Activated T-helper 1 cell treated with anti-CD3 and anti-CD28 coated beads, Interleukin-12 subunit alpha, Interleukin-12 subunit beta, Interleukin-2, Interleukin-4 antibody, amounts not matched to agents 30 ng/mL and 10 ng/mL and 1 ng/mL, durations not matched to agents 14 hours and 24 hours and 36 hours (primary cell): ENCODE results near the gene CSRNP3. TPM values are rescaled to one million over a fixed set of nuclear protein-coding genes. Genes with fewer than 3 reads are reported as not detected.
"Not testable (repeated sequence)": the region's sequence is repeated elsewhere in the genome, so short reads cannot be mapped to it uniquely, and the experiment has no call there.

Experiments
- DNase-seq: peaks from one replicate; pipeline ENCODE4 v3.0.0; 2021; ENCODE audit warnings: low spot score
- H3K27ac Mint-ChIP-seq: one replicate; pipeline ENCODE4 v1.8.0; 2021; ENCODE audit warnings: mild to moderate bottlenecking, mixed read lengths
- H3K27me3 Mint-ChIP-seq: one replicate; pipeline ENCODE4 v1.8.0; 2022; ENCODE audit warnings: mild to moderate bottlenecking, moderate library complexity, mixed read lengths; ENCODE audit not compliant: insufficient read depth
- H3K36me3 Mint-ChIP-seq: one replicate; pipeline ENCODE4 v1.8.0; 2021; ENCODE audit warnings: low read depth, mixed read lengths
- H3K4me1 Mint-ChIP-seq: one replicate; pipeline ENCODE4 v1.8.0; 2021; ENCODE audit warnings: low read depth, mixed read lengths
- H3K4me3 Mint-ChIP-seq: one replicate; pipeline ENCODE4 v1.8.0; 2021; ENCODE audit warnings: mild to moderate bottlenecking, moderate library complexity, mixed read lengths
- H3K9me3 Mint-ChIP-seq: one replicate; pipeline ENCODE4 v1.8.0; 2021; ENCODE audit warnings: mixed read lengths
- intact Hi-C: fragments of 100-400 bp; cut with micrococcal nuclease; formaldehyde crosslinking; loops from one replicate; pipeline ENCODE4 v1.15.1; 2024
- total RNA-seq: library from RNA; stranded (reverse); gene quantifications from 2 replicates; pipeline ENCODE4 v1.2.3, GENCODE V29; 2022

The CSRNP3 gene
- total RNA-seq, 1 donor from 2014 or later = not detected

- no peaks in the 10 kb centered on the region for H3K4me1 Mint-ChIP-seq
- H3K36me3 Mint-ChIP-seq = no peaks in the 10 kb centered on the region
- H3K9me3 Mint-ChIP-seq = no peaks in the 10 kb centered on the region
Observed at GRCh38 chr2:165636959-165637358, 167.5 kb downstream of the CSRNP3 start.

GRCh38 chr2:165637396-165637795 lies 167.9 kb downstream of the CSRNP3 start:
- intact Hi-C loops = no loop called here
- no peak overlapping the region for H3K4me3 Mint-ChIP-seq
- no peak for DNase-seq
- H3K27me3 Mint-ChIP-seq = no peaks in the 10 kb centered on the region
- no peak overlapping the region for H3K27ac Mint-ChIP-seq
- H3K4me1 Mint-ChIP-seq = no peaks in the 10 kb centered on the region
- no peaks in the 10 kb centered on the region for H3K9me3 Mint-ChIP-seq
- H3K36me3 Mint-ChIP-seq = no peaks in the 10 kb centered on the region

More at GRCh38 chr2:165636959-165637358, 167.5 kb downstream of the CSRNP3 start:
- H3K27ac Mint-ChIP-seq = no peak overlapping the region
- DNase-seq = no peak
- H3K4me3 Mint-ChIP-seq = no peak overlapping the region
- intact Hi-C loops = no loop called here
- H3K27me3 Mint-ChIP-seq = no peaks in the 10 kb centered on the region

GRCh38 chr2:165639504-165639903 lies 170.0 kb downstream of the CSRNP3 start:
- DNase-seq = no peak
- Mint-ChIP-seq H3K4me3 (no peak overlapping the region), H3K36me3 (no peaks in the 10 kb centered on the region), H3K27ac (no peak overlapping the region), H3K27me3 (no peaks in the 10 kb centered on the region), H3K9me3 (no peaks in the 10 kb centered on the region), H3K4me1 (no peaks in the 10 kb centered on the region)
- intact Hi-C loops = no loop called here

DNA sequence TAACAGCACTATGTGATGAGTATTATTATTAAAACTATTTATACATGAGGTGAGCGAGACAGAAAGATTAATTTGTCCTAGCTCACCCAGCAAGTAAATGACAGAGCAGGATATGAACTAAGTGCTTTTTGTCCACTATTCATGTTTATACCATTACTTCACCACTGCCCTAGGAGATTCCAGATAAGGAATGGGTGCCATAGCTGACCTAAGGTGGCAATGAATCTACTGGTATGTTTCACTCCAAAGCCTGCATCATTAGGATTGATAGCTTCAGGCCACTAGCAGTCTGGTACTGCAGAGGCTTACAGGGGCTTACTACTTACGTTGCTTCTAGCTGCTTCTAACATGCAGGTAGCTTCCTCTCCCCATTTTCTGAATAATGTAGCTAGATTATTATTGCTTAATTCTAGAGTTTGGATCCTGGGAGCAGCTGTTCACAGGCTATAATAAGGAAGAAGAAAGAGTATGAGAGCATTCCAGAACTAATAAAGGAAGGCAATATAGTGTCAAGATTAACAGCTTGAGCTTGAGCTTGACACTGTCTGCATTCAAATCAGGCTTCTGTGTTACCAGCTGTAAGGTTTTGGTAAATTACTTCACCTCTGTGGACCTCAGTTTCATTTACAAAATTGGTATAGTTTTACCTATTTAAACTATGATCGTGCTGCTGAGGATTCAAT lies 170.9 kb downstream of the CSRNP3 start:
- intact Hi-C loops = no loop called here
- no peaks in the 10 kb centered on the region for H3K36me3 Mint-ChIP-seq
- H3K4me3 Mint-ChIP-seq = no peak overlapping the region
- H3K27ac Mint-ChIP-seq = no peak overlapping the region
- no peaks in the 10 kb centered on the region for H3K27me3 Mint-ChIP-seq
- no peaks in the 10 kb centered on the region for H3K9me3 Mint-ChIP-seq
- no peaks in the 10 kb centered on the region for H3K4me1 Mint-ChIP-seq
- DNase-seq = no peak

- peaks cover 7% of the 10 kb centered on the region for H3K27me3 Mint-ChIP-seq
Observed at GRCh38 chr2:165645930-165646831, 176.7 kb downstream of the CSRNP3 start.

DNA sequence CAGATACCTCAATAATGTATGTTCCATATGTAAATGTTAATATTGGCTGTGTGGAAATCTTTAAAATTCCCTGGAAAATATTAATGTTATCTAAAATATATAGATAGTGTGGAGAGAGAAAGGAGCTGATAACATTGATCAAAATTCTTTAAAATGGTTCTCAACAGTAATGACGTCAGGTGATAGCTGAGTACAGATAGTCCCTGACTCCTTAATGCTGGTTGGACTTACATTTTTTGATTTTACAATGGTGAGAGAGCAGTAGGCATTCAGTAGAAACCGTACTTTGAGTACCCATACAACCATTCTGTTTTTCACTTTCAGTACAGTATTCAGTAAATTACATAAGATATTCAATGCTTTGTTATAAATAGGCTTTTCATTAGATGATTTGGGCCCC lies 177.9 kb downstream of the CSRNP3 start:
- intact Hi-C loops = no loop called here
- no peaks in the 10 kb centered on the region for H3K36me3 Mint-ChIP-seq
- no peak for DNase-seq
- H3K9me3 Mint-ChIP-seq = no peaks in the 10 kb centered on the region
- H3K27ac Mint-ChIP-seq = no peak overlapping the region
- no peak overlapping the region for H3K4me3 Mint-ChIP-seq
- H3K4me1 Mint-ChIP-seq = no peaks in the 10 kb centered on the region
- peaks cover 7% of the 10 kb centered on the region for H3K27me3 Mint-ChIP-seq

More at GRCh38 chr2:165645930-165646831, 176.7 kb downstream of the CSRNP3 start:
- Mint-ChIP-seq H3K4me3 (no peak overlapping the region), H3K9me3 (no peaks in the 10 kb centered on the region), H3K4me1 (no peaks in the 10 kb centered on the region), H3K36me3 (no peaks in the 10 kb centered on the region), H3K27ac (no peak overlapping the region)
- intact Hi-C loops = no loop called here
- no peak for DNase-seq

GRCh38 chr2:165648801-165649200 lies 179.3 kb downstream of the CSRNP3 start:
- Mint-ChIP-seq H3K27ac (no peak overlapping the region), H3K27me3 (peaks cover 7% of the 10 kb centered on the region), H3K9me3 (no peaks in the 10 kb centered on the region), H3K36me3 (no peaks in the 10 kb centered on the region), H3K4me3 (no peak overlapping the region), H3K4me1 (no peaks in the 10 kb centered on the region)
- no peak for DNase-seq
- intact Hi-C loops = no loop called here

GRCh38 chr2:165651233-165651632 lies 181.7 kb downstream of the CSRNP3 start:
- no peaks in the 10 kb centered on the region for H3K36me3 Mint-ChIP-seq
- no peak overlapping the region for H3K4me3 Mint-ChIP-seq
- no peaks in the 10 kb centered on the region for H3K4me1 Mint-ChIP-seq
- intact Hi-C loops = no loop called here
- no peak overlapping the region for H3K27ac Mint-ChIP-seq
- H3K9me3 Mint-ChIP-seq = no peaks in the 10 kb centered on the region
- peaks cover 5% of the 10 kb centered on the region for H3K27me3 Mint-ChIP-seq
- DNase-seq = no peak

DNA sequence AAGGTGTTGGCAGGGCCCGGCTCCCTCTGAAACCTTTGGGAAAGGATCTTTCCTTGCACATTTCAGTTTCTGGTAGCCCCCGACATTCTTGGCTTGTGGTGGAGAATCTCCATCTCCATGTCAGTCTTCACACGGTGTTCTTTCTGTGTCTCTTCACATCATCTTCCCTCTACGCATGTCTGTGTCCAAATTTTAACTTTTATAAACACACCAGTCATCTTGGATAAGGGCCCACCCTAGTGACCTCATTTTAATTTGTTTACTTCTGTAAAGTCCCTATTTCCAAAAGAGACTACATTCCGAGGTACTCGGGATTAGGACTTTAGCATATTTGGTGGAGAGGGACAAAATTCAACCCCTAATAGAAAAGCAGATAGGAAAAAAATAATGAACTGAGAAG lies 186.2 kb downstream of the CSRNP3 start:
- Mint-ChIP-seq H3K27ac (no peak overlapping the region), H3K4me1 (no peaks in the 10 kb centered on the region), H3K27me3 (no peaks in the 10 kb centered on the region), H3K9me3 (no peaks in the 10 kb centered on the region), H3K36me3 (no peaks in the 10 kb centered on the region), H3K4me3 (no peak overlapping the region)
- intact Hi-C loops = no loop called here
- no peak for DNase-seq

DNA sequence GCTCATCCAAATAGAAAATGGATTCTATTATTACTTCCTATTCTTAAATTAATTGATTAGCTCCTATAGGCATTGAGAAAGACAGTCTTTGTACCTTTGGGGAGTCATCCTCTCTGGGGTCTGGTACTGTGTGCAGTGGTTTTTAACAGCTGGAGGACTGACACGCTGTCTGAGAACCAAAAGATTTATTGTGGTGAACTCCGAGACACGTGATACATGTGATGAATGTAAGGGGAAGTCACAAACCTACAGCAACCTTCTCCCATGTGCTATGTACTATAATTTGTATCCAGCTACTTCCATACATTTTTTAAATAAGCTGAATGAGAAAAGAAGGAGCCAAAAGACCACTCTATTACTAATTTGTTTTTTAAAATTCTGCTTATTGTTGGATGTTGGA lies 190.9 kb downstream of the CSRNP3 start:
- no peak for DNase-seq
- H3K27ac Mint-ChIP-seq = no peak overlapping the region
- H3K27me3 Mint-ChIP-seq = peaks cover 2% of the 10 kb centered on the region
- no peaks in the 10 kb centered on the region for H3K36me3 Mint-ChIP-seq
- no peak overlapping the region for H3K4me3 Mint-ChIP-seq
- no peaks in the 10 kb centered on the region for H3K4me1 Mint-ChIP-seq
- intact Hi-C loops = no loop called here
- H3K9me3 Mint-ChIP-seq = no peaks in the 10 kb centered on the region

DNA sequence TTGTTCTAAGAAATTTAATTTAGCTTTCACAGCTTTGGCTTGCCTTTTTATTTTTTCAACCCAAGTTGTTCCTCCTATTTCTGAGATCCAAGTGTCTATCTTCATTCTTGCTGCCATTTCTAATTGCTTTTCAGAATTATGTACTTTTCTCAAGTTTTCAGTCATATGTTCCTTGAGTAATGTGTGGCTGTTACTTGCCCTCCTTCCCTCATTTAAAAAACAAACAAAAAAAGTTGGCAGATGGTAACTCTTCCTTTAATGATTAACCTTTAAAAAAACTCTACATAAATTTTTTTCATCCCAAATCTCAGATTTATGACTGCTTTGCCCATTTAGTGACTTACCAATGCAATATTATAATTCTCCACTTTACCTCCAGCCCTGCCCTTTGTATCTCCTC lies 193.2 kb downstream of the CSRNP3 start:
- no peak for DNase-seq
- H3K27me3 Mint-ChIP-seq = peaks cover 2% of the 10 kb centered on the region
- intact Hi-C loops = no loop called here

DNA sequence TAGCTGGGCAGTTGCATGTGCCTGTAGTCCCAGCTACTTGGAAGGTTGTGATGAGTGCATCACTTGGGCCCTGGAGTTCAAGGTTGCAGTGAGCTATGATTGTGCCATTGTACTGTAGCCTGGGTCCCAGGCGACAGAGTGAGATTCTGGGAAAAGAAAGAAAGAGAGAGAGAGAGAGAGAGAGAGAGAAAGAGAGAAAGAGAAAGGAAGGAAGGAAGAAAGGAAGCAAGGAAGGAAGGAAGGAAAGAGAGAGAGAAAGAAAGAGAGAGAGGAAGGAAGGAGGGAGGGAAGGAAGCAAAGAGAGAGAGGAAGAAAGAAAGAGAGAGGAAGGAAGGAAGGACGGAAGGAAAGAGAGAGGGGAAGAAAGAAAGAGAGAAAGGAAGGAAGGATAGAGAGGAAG lies 196.1 kb downstream of the CSRNP3 start:
- Mint-ChIP-seq H3K36me3 (no peaks in the 10 kb centered on the region), H3K27ac (no peak overlapping the region), H3K9me3 (peaks cover 5% of the 10 kb centered on the region), H3K4me3 (no peak overlapping the region), H3K27me3 (peaks cover 2% of the 10 kb centered on the region), H3K4me1 (no peaks in the 10 kb centered on the region)
- no peak for DNase-seq
- intact Hi-C loops = no loop called here

More for the DNA sequence above, 193.2 kb downstream of the CSRNP3 start:
- Mint-ChIP-seq H3K27ac (no peak overlapping the region), H3K4me1 (no peaks in the 10 kb centered on the region), H3K9me3 (peaks cover 5% of the 10 kb centered on the region), H3K4me3 (no peak overlapping the region), H3K36me3 (no peaks in the 10 kb centered on the region)

GRCh38 chr2:165666073-165666472 lies 196.6 kb downstream of the CSRNP3 start:
- H3K36me3 Mint-ChIP-seq, H3K9me3 Mint-ChIP-seq, DNase-seq, H3K27ac Mint-ChIP-seq, H3K4me1 Mint-ChIP-seq, H3K27me3 Mint-ChIP-seq, H3K4me3 Mint-ChIP-seq, intact Hi-C loops: not testable (repeated sequence)
